ENCODE results near the gene HNF1B.

HNF1B gene

GRCh38 chr17:37735165-37735564, 9.7 kb downstream of the HNF1B start:
- no peak for DNase-seq (ENCODE audit: low spot score)

GRCh38 chr17:37732316-37732715, 12.5 kb downstream of the HNF1B start:
- no peak for DNase-seq (ENCODE audit: low spot score)

GRCh38 chr17:37731056-37731455, 13.8 kb downstream of the HNF1B start:
- no peak for DNase-seq (ENCODE audit: low spot score)

DNA sequence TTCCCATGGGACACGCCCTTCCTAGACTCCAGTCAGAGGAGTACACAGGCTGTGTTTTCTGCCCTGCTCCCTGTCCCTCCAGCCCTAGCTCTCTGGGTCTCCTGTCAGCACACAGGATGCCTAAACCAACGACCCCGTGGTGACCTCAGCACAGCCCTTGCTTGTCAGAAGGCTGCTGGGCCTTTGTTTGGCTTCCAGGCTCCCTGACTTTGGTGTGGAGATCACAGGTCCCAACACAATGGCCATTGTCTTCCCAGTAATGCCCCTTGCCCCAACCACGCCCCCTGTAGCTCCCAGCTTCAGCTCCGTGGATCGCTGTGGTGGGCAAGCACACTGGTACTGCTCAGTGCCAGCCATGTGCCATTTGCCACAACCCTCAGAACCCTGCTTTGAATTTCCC, 15.0 kb downstream of the HNF1B start:
- DNase-seq (ENCODE audit: low spot score), result no peak

DNA sequence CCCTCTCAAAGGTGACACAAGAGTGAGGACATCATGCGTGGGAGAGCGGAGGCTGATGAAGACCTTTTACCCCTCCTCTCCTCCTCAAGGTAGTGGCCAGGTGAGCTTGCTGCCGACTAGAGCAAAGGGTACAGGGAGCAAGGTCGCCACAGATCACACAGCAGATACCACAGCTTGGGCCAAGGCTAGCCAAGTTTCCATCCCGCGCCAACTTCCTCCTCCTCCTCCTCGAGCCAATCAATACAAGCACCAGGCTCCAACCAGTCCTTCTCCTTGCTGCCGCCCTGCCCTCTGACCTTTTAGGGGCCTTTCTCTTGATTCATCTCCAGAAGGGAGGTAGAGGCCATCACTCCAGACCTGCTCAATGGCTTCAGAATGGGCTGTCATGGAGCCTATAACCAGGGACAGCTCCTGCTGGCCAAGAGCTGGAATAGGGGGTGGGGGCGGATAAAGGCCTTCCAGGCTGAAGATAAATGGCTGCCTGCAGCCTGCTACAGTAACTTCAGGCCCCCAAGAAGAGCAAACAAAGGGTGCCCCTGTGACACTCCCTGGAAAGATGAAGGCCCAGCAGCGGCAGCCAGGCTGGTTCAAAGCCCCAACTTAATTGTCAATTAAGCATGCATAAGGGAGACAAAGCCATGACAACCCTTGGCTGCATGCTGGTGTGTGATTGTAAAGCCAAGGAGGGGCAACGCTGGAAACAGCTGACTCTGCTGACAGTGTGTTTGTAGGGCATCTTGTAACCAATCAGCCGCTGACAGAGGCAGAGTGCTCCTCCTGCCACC, 17.8 kb downstream of the HNF1B start:
- no peak for DNase-seq (ENCODE audit: low spot score)

GRCh38 chr17:37726248-37726647, 18.6 kb downstream of the HNF1B start:
- no peak for DNase-seq (ENCODE audit: low spot score)

GRCh38 chr17:37725601-37726146, 19.2 kb downstream of the HNF1B start:
- DNase-seq (ENCODE audit: low spot score), result no peak

DNA sequence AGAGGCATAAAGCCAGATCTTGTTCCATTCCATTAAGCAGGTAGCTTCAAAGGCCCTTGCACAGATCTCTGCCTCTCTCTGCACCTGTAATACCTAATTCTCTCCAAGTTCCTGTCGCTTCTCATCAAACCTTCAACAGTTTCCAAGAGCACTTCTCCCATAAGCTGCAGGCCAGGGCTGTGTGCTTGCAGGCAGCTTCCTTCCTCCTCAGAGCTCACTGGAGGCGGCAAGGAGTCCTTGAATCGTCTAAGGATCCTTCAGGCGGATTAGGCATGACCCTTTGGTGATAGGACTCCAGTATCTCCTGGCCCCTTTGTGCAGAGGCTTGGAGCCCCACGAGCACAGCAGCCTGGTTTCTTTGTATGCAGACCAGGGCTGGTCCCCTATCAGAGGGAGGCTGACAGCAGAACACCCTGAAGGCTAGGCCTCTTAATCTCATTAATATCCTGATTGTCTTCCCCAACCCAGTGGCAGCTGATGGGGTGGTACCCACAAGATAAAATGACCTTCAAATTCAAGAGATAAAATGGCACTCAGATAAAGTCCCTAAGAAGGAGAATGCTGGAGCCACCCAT, 19.8 kb downstream of the HNF1B start:
- DNase-seq (ENCODE audit: low spot score), result no peak

DNA sequence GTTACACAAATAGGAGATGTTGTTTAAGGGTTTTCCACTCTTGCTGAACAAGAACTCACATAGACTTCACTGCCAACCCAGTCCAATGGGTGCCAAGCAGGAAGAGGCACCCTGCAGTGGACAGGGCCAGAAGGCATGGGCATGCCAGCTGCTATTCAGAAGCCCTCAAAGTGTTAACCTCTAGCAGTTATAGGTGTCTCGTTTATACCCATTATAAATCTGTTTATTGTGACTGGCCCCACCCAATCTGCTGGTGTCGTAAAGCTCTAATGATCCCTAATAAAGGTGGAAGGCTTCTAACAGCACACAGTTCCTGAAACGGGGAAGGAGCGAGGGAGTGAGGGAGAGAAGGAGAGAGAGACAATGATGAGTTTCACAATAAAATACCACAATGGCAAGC, 23.9 kb downstream of the HNF1B start:
- no peak for DNase-seq (ENCODE audit: low spot score)

DNA sequence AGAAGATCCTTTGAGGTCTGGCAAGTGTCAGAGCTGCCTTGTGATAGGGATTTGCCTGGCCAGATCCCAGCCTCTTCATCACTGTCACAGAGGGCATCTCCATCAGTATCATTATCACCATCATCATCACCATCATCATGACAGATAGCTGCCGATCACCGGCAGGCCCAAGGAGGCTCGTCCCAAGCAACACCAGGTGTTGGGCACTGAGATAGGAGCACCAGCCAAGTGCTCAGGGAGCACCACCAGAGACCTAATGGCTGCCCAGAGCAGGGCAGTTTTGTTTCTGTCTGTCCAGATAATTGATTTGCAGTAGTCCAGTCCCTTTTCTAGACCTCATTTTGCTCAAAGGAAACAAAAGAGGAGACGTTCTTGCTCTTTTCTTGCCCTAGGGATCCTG, 25.0 kb downstream of the HNF1B start:
- no peak for DNase-seq (ENCODE audit: low spot score)

DNA sequence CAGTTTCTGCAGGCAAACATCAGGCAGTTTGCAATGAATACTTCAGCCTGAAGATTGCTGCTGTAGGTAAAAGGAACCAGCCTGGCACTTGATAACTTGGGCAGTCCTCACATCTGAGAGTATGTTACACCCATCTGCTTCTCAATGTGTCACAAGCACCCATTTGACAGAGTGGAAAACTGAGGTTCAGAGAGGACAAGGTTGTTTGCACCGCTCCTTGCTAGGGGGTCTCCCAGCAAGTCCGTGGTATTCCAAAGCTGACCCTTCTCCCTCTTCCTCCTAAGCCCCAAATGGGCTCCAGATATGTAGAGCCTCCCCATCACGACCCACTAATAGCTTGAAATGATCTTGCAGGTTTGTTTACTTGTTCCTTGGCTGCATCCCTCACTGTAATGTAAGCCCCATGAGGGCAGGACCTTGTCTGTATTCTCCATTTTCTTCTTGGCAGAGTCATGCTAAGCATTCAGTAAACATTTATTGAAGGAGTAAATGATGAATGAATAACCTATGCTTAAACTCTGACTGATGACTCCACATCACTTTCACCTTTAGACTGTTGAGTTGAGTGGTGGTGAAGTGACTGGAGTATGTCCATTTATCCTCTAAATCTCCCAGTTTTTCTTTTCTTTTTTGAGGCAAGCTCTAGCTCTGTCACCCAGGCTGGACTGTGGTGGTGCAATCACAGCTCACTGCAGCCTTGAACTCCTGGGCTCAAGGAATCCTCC, 26.4 kb downstream of the HNF1B start:
- DNase-seq (ENCODE audit: low spot score), result no peak

- DNase-seq (ENCODE audit: low spot score), result no peak
These were observed 27.1 kb downstream of the HNF1B start for GRCh38 chr17:37717627-37718323.

DNA sequence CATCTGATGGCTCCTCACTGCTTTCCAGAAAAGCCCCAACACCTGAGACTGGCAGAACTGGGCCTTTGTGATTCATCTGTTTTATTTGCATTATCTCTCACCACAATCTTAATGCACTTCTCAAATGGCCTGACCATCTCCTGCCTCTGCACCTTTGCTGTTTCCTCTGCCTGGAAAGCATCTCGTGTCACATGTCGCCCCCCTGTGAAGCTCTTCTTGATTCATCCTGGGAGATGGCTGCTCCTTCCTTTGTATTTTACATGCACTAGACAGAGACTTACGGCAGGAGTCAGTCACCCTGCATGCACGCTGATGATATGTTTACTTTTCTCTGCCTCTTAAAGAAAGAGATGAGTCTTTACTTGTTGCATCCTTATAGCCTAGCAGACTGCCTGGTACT, 30.0 kb downstream of the HNF1B start:
- no peak for DNase-seq (ENCODE audit: low spot score)

DNA sequence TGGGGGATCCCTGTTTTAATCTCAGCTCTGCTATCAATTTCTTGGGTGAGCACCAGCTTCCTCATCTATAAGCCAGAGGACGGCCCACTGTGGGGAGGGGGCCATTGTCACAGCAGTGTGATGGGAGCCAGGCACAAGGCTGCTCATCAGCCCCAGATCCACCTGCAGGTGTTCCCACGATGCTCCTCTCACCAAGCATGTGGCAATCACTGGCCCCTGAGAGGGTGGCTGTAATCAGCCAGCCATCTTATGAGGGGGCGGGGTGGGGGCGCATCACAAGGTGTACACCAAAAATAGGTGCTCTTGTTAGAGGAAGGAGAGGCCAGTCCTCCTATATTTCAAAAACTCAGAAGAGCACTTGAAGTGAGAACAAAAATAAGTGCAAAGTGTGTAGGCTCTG, 31.2 kb downstream of the HNF1B start:
- no peak for DNase-seq (ENCODE audit: low spot score)

DNA sequence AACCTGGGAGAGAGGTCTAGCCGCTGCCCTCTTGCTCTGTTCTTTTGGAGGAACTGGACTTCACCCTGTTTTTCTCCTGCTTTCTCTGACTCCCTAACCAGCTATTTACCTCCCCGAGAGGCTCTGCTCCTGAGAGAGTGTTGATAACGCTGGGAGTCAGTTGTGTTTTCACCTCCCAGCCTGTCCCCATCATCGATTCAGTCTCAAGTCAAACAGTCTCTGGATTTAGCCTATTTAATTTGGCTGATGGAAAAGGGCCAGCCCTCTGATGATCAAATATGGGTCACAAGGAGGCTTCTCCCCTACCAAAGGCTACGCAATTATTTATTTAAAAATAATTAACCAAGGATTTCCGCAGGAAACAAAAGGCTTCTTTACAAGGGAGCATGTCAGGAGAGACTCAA, 31.8 kb downstream of the HNF1B start:
- no peak for DNase-seq (ENCODE audit: low spot score)

GRCh38 chr17:37711113-37711512, 33.7 kb downstream of the HNF1B start:
- no peak for DNase-seq (ENCODE audit: low spot score)

- no peak for DNase-seq (ENCODE audit: low spot score)
These were observed 34.4 kb downstream of the HNF1B start for GRCh38 chr17:37710344-37710886.

- DNase-seq (ENCODE audit: low spot score), result no peak
These were observed 36.1 kb downstream of the HNF1B start for GRCh38 chr17:37708616-37709212.

- no peak for DNase-seq (ENCODE audit: low spot score)
These were observed 36.7 kb downstream of the HNF1B start for GRCh38 chr17:37708008-37708615.

DNA sequence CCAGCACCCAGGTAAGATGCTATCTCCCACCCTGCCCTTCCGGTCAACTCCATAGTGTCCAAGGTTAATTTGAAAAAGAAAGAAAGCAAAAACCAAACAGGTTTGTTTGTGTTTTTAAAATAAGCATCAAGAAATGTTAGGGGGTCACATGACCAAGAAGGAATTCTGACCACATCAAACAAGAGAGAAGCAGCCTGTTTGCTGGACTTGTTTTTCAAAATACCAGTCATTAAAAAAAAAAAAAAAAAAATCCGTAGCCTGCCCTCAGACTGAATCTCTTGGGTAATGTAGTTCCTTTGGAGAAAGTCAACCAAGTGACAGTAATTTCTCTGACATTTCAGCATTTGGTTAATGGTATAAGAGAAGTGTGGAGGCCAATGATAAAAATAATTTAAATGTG, 38.4 kb downstream of the HNF1B start:
- DNase-seq (ENCODE audit: low spot score), result no peak

DNA sequence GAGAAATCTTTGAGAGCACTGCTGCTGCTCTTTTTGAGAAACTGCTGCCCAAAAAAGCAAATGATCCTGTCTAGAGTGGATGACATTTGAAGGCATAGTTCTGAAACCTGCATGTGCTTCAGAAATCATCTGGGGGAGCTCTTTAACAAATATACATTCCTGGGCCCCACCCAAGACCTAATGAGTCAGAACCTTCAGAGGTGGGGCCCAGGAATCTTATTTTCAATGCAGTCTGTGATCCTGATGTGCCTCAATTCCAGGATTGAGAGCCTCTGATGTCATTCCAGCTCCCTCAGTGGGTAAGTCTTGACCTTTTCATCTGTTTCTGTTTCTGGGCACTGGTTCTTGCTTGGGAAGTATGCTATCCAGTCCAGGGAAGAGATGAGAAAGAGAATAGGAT, 42.3 kb downstream of the HNF1B start:
- no peak for DNase-seq (ENCODE audit: low spot score)
